Osteocyte (in vitro differentiated cells): Measurements from ENCODE around the gene ERFL. TPM values are rescaled to one million over a fixed set of nuclear protein-coding genes. Genes with fewer than 3 reads are reported as not detected.

Experiments used
- DNase-seq: peaks from one replicate; pipeline ENCODE4 v3.0.0; 2021; ENCODE audit warnings: mixed read lengths; ENCODE audit not compliant: unreplicated experiment; ENCODE audit errors: extremely low spot score
- H3K27ac Mint-ChIP-seq: one replicate; pipeline ENCODE4 v1.8.0; 2021; ENCODE audit warnings: mild to moderate bottlenecking, mixed read lengths; ENCODE audit not compliant: unreplicated experiment
- H3K27me3 Mint-ChIP-seq: one replicate; pipeline ENCODE4 v1.8.0; 2021; ENCODE audit warnings: mixed read lengths; ENCODE audit not compliant: unreplicated experiment
- H3K36me3 Mint-ChIP-seq: one replicate; pipeline ENCODE4 v1.8.0; 2021; ENCODE audit warnings: mixed read lengths; ENCODE audit not compliant: unreplicated experiment
- H3K4me1 Mint-ChIP-seq: one replicate; pipeline ENCODE4 v1.8.0; 2021; ENCODE audit warnings: mixed read lengths; ENCODE audit not compliant: unreplicated experiment
- H3K4me3 Mint-ChIP-seq: one replicate; pipeline ENCODE4 v1.8.0; 2021; ENCODE audit warnings: mild to moderate bottlenecking, moderate library complexity, mixed read lengths; ENCODE audit not compliant: unreplicated experiment
- H3K9me3 Mint-ChIP-seq: one replicate; pipeline ENCODE4 v1.8.0; 2021; ENCODE audit warnings: mixed read lengths; ENCODE audit not compliant: unreplicated experiment
- CTCF ChIP-seq: fragments of 200-600 bp; sonication (generic); IDR thresholded peaks from 2 replicates; pipeline ENCODE4 v1.5.0; 2021; ENCODE audit warnings: antibody characterized with exemption, mild to moderate bottlenecking, moderate library complexity
- total RNA-seq: library from RNA; stranded (reverse); gene quantifications from 2 replicates; pipeline ENCODE4 v1.2.1, GENCODE V29; 2021

ERFL gene
- total RNA-seq, 1 donor from 2014 or later, result 0.38 TPM

- H3K9me3 Mint-ChIP-seq, result no peaks in the 10 kb centered on the region
- no peaks in the 10 kb centered on the region for H3K27me3 Mint-ChIP-seq
- TF ChIP-seq CTCF, result no peak
- H3K4me3 Mint-ChIP-seq, result no peak overlapping the region
- peaks cover 21% of the 10 kb centered on the region for H3K36me3 Mint-ChIP-seq
- H3K27ac Mint-ChIP-seq, result no peak overlapping the region
- no peak for DNase-seq
- H3K4me1 Mint-ChIP-seq, result no peaks in the 10 kb centered on the region
These were observed 31.1 kb downstream of the ERFL start for GRCh38 chr19:41897181-41897580.

GRCh38 chr19:41896581-41896942 lies 31.7 kb downstream of the ERFL start:
- H3K4me3 Mint-ChIP-seq, result no peak overlapping the region
- H3K36me3 Mint-ChIP-seq, result peaks cover 15% of the 10 kb centered on the region
- no peak for TF ChIP-seq CTCF
- H3K27me3 Mint-ChIP-seq, result no peaks in the 10 kb centered on the region
- DNase-seq, result no peak
- H3K4me1 Mint-ChIP-seq, result no peaks in the 10 kb centered on the region
- H3K27ac Mint-ChIP-seq, result no peak overlapping the region
- no peaks in the 10 kb centered on the region for H3K9me3 Mint-ChIP-seq

- no peak for DNase-seq
- H3K36me3 Mint-ChIP-seq, result peaks cover 15% of the 10 kb centered on the region
- H3K27me3 Mint-ChIP-seq, result no peaks in the 10 kb centered on the region
These were observed 32.3 kb downstream of the ERFL start for GRCh38 chr19:41895745-41896580.

GRCh38 chr19:41894350-41894749 lies 33.9 kb downstream of the ERFL start:
- no peak overlapping the region for H3K27ac Mint-ChIP-seq
- no peaks in the 10 kb centered on the region for H3K4me1 Mint-ChIP-seq
- no peaks in the 10 kb centered on the region for H3K27me3 Mint-ChIP-seq
- no peak overlapping the region for H3K4me3 Mint-ChIP-seq
- no peak for TF ChIP-seq CTCF
- H3K9me3 Mint-ChIP-seq, result no peaks in the 10 kb centered on the region
- H3K36me3 Mint-ChIP-seq, result peaks cover 18% of the 10 kb centered on the region
- no peak for DNase-seq

More at GRCh38 chr19:41895745-41896580, 32.3 kb downstream of the ERFL start:
- no peak overlapping the region for H3K4me3 Mint-ChIP-seq
- H3K27ac Mint-ChIP-seq, result no peak overlapping the region
- no peaks in the 10 kb centered on the region for H3K4me1 Mint-ChIP-seq
- TF ChIP-seq CTCF, result peak; percentile 13
- no peaks in the 10 kb centered on the region for H3K9me3 Mint-ChIP-seq

- no peak overlapping the region for H3K27ac Mint-ChIP-seq
- H3K27me3 Mint-ChIP-seq, result no peaks in the 10 kb centered on the region
- H3K4me3 Mint-ChIP-seq, result no peak overlapping the region
- H3K9me3 Mint-ChIP-seq, result no peaks in the 10 kb centered on the region
- DNase-seq, result no peak
- TF ChIP-seq CTCF, result no peak
- H3K36me3 Mint-ChIP-seq, result peaks cover 14% of the 10 kb centered on the region
- H3K4me1 Mint-ChIP-seq, result no peaks in the 10 kb centered on the region
These were observed 34.4 kb downstream of the ERFL start for GRCh38 chr19:41893899-41894298.
